GM18867 (cell line): ENCODE results near the gene CELSR1.

Experiments used
- ATAC-seq: cut with Tn5 transposase; IDR thresholded peaks from one replicate; pipeline ENCODE4 v1.9.1; 2021; ENCODE audit warnings: mild to moderate bottlenecking, moderate library complexity; ENCODE audit not compliant: unreplicated experiment

The CELSR1 gene

GRCh38 chr22:46448333-46448732, 89.1 kb downstream of the CELSR1 start:
- ATAC-seq: no peak

GRCh38 chr22:46447906-46448305, 89.5 kb downstream of the CELSR1 start:
- no peak for ATAC-seq

- ATAC-seq: no peak
Measured at GRCh38 chr22:46446799-46447198, 90.6 kb downstream of the CELSR1 start.

GRCh38 chr22:46445771-46446420, 91.5 kb downstream of the CELSR1 start:
- no peak for ATAC-seq

- no peak for ATAC-seq
Measured at GRCh38 chr22:46444390-46444854, 93.0 kb downstream of the CELSR1 start.

- no peak for ATAC-seq
Measured at GRCh38 chr22:46443850-46444389, 93.5 kb downstream of the CELSR1 start.

- no peak for ATAC-seq
Measured at GRCh38 chr22:46442217-46442853, 95.1 kb downstream of the CELSR1 start.

GRCh38 chr22:46439576-46440465, 97.6 kb downstream of the CELSR1 start:
- no peak for ATAC-seq

GRCh38 chr22:46439111-46439510, 98.3 kb downstream of the CELSR1 start:
- no peak for ATAC-seq

- no peak for ATAC-seq
Measured at GRCh38 chr22:46437671-46438440, 99.6 kb downstream of the CELSR1 start.

GRCh38 chr22:46436595-46437175, 100.7 kb downstream of the CELSR1 start:
- ATAC-seq: no peak

GRCh38 chr22:46433318-46433717, 104.1 kb downstream of the CELSR1 start:
- no peak for ATAC-seq

GRCh38 chr22:46432164-46433068, 105.0 kb downstream of the CELSR1 start:
- ATAC-seq: no peak

- ATAC-seq: no peak
Measured at GRCh38 chr22:46430961-46431838, 106.2 kb downstream of the CELSR1 start.

GRCh38 chr22:46429325-46429853, 108.0 kb downstream of the CELSR1 start:
- ATAC-seq: no peak

- ATAC-seq: no peak
Measured at GRCh38 chr22:46428602-46429324, 108.7 kb downstream of the CELSR1 start.

GRCh38 chr22:46428171-46428570, 109.2 kb downstream of the CELSR1 start:
- ATAC-seq: no peak
